GM12878 (cell line): ENCODE data around the gene TSEN34. TPM values are rescaled to one million over a fixed set of nuclear protein-coding genes. Genes with fewer than 3 reads are reported as not detected.

Experiments used
- ATAC-seq: fragments of 200-7000 bp; cut with Tn5 transposase; 3 replicates; pipeline ENCODE4 v1.9.1; 2020; ENCODE audit warnings: mild to moderate bottlenecking, moderate library complexity
- BruUV-seq: library from RNA; stranded (reverse); fragments of 400-500 nt; replicated peaks from 2 replicates; lab custom pipeline; 2021; lab: Mats Ljungman, UMichigan
- CTCF ChIA-PET: fragments of 300-600 bp; sonication (Branson Sonifier 250); formaldehyde crosslinking; extraction: SDS; loops from one replicate; lab custom pipeline; 2021; ENCODE audit warnings: inconsistent platforms; lab: Yijun Ruan, JAX
- POLR2A ChIA-PET: fragments of 350-600 bp; formaldehyde crosslinking; extraction: SDS; loops from one replicate; lab custom pipeline; 2021; ENCODE audit warnings: inconsistent platforms; lab: Charles Lee
- RAD21 ChIA-PET: fragments of 300-600 bp; sonication (Branson Sonifier 250); formaldehyde crosslinking; loops from one replicate; lab custom pipeline; 2023; ENCODE audit warnings: antibody characterized with exemption; ENCODE audit not compliant: unreplicated experiment; lab: Charles Lee
- SMC1A ChIA-PET: fragments of 300-600 bp; sonication (Branson Sonifier 250); formaldehyde crosslinking; loops from one replicate; lab custom pipeline; 2023; ENCODE audit not compliant: unreplicated experiment, uncharacterized antibody; lab: Charles Lee
- DNase-seq: peaks from one replicate; pipeline ENCODE4 v3.0.0-alpha.2; 2011; ENCODE audit warnings: low read depth, low spot score
- FAIRE-seq: peaks from 3 replicates; lab custom pipeline; 2011; peaks lifted over from hg19 to GRCh38; lab: Jason Lieb, UNC
- H2AFZ ChIP-seq: 2 replicates; pipeline ENCODE4 v1.6.0; 2011; ENCODE audit warnings: low read depth, low read length, control low read depth; ENCODE audit not compliant: control insufficient read depth
- H3K27ac ChIP-seq: 2 replicates; pipeline ENCODE4 v1.5.1; 2011; ENCODE audit warnings: control low read depth; ENCODE audit not compliant: control insufficient read depth, insufficient read depth
- H3K27me3 ChIP-seq, 2 experiments: replicated peaks in 1 of 2; 2 replicates each; pipeline versions ENCODE4 v1.6.0 to v1.6.1; 2011; ENCODE audit warnings: low read length in 1 of 2; ENCODE audit not compliant: control insufficient read depth in 2 of 2, insufficient read depth in 2 of 2
- H3K36me3 ChIP-seq, 2 experiments: 2 replicates each; pipeline ENCODE4 v1.5.1; 2011; ENCODE audit warnings: low read length in 1 of 2; ENCODE audit not compliant: control insufficient read depth in 2 of 2, insufficient read depth in 2 of 2
- H3K4me1 ChIP-seq: 2 replicates; pipeline ENCODE4 v1.6.1; 2011; ENCODE audit warnings: mild to moderate bottlenecking, low read length, moderate library complexity, mixed read lengths; ENCODE audit not compliant: control insufficient read depth, insufficient read depth
- H3K4me2 ChIP-seq: 2 replicates; pipeline ENCODE4 v1.6.0; 2011; ENCODE audit warnings: control low read depth; ENCODE audit not compliant: control insufficient read depth, insufficient read depth
- H3K4me3 ChIP-seq: fragments of 200-600 bp; sonication (generic); 2 replicates; pipeline ENCODE4 v1.5.1; 2016
- H3K79me2 ChIP-seq: 2 replicates; pipeline ENCODE4 v1.6.0; 2011; ENCODE audit warnings: low read length; ENCODE audit not compliant: control insufficient read depth, insufficient read depth
- H3K9ac ChIP-seq: 2 replicates; pipeline ENCODE4 v1.8.0; 2011; ENCODE audit warnings: low read length, control low read depth, mixed read lengths; ENCODE audit not compliant: control insufficient read depth, insufficient read depth
- H3K9me3 ChIP-seq: replicated peaks from 3 replicates; pipeline ENCODE4 v1.5.1; 2011; ENCODE audit warnings: mild to moderate bottlenecking, low read length; ENCODE audit not compliant: control insufficient read depth, insufficient read depth
- H4K20me1 ChIP-seq: 2 replicates; pipeline ENCODE4 v1.6.0; 2011; ENCODE audit not compliant: control insufficient read depth, insufficient read depth
- ESRRA ChIP-seq: IDR thresholded peaks from 2 replicates; pipeline ENCODE4 v1.6.1; 2012; ENCODE audit warnings: mild to moderate bottlenecking, low read length, improper control_type of control experiment
- POLR2A ChIP-seq: IDR thresholded peaks from 2 replicates; pipeline ENCODE4 v1.6.1; 2011; ENCODE audit warnings: low read depth, mild to moderate bottlenecking, low read length
- POLR2AphosphoS5 ChIP-seq: IDR thresholded peaks from 2 replicates; pipeline ENCODE4 v1.6.1; 2011; ENCODE audit warnings: mild to moderate bottlenecking, low read length, inconsistent platforms
- RB1 ChIP-seq: fragments of 450-650 bp; formaldehyde crosslinking; IDR thresholded peaks from 2 replicates; pipeline ENCODE4 v1.6.1; 2017; ENCODE audit warnings: mild to moderate bottlenecking, borderline replicate concordance
- WGBS: methylation state at CpG from one replicate; pipeline ENCODE4 v1.1.6; 2016; ENCODE audit warnings: low lambda C conversion rate; ENCODE audit not compliant: insufficient replicate concordance, insufficient coverage; ENCODE audit errors: missing lambda C conversion rate; 5-methylcytosine and 5-hydroxymethylcytosine counted together
- in situ Hi-C: fragments of 300-500 bp; cut with MboI; formaldehyde crosslinking; loops from 9 replicates; pipeline ENCODE4 v1.14.3; 2018; ENCODE audit warnings: mixed read lengths
- intact Hi-C: fragments of 100-400 bp; cut with micrococcal nuclease; formaldehyde crosslinking; loops from one replicate; pipeline ENCODE4 v1.14.2; 2022; ENCODE audit not compliant: unreplicated experiment
- polyA plus RNA-seq, 11 experiments: library from polyadenylated mRNA; depleted of rRNA in 4 of 11; unstranded in 6 of 11; stranded (reverse) in 5 of 11; fragments of >200 nt; fragmentation: Nextera tagmentation in 4 of 11; fragmentation: Illumina TruSeq in 1 of 11; extraction: Ambion mirVana in 4 of 11; extraction: Trizol in 1 of 11; gene quantifications; 1 replicate in 1 of 11; 2 replicates in 10 of 11; pipeline versions ENCODE4 v1.2.1 to v1.2.3, GENCODE V29; 2011 to 2016; ENCODE audit warnings: inconsistent platforms in 2 of 11, missing spikeins in 2 of 11, low read depth in 1 of 11
- total RNA-seq, 4 experiments: library from RNA; depleted of rRNA in 3 of 4; stranded (reverse); fragments of >200 nt in 3 of 4; fragmentation: Illumina TruSeq in 1 of 4; extraction: Trizol in 1 of 4; gene quantifications; 2 replicates each; pipeline versions ENCODE4 v1.2.1 to v1.2.3, GENCODE V29; 2013 to 2021
- TF ChIP-seq, protein P1 (sequence below): fragments of 150-350 bp; IDR thresholded peaks from 2 replicates; pipeline ENCODE4 v1.6.1; 2016; ENCODE audit warnings: low read depth, low read length

TSEN34 gene
- total and polyA plus RNA-seq, 10 of the 15 experiments (the other 5 are each of a cell fraction or from before 2014, with no cell fraction given) = 1.0 to 35.9 (median 16.8) TPM

DNA sequence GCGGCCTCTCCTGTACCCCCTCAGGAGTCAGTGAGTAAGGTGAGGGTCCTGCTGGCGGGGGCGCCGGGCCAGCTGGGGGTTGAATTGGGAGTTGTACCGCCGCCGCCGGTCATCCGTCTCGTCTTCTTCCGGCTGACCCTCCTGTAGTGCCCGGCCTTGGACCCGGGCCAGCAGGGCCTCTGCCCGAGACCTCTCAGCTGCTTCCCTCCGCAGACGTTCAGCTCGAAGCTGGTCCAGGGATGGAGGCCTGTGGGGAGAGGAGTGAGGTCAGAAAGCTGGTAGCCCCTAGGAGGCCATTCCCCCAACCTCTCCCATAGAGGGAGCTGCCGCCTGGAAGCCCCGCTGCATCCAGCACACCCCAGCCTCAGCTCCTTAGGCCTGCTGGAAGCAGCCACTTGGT is 35.4 kb upstream of the TSEN34 start:
- Histone ChIP-seq H3K9ac (no peak overlapping the region), H3K79me2 (peaks cover 8% of the 10 kb centered on the region), H3K27ac (no peak overlapping the region), H3K4me2 (no peak overlapping the region), H3K27me3 (no peaks in the 10 kb centered on the region), H3K4me1 (peaks cover under 1% of the 10 kb centered on the region; the same call in 1 of the 2 replicates), H2AFZ (no peak overlapping the region), H3K9me3 (no peaks in the 10 kb centered on the region), H3K4me3 (no peak overlapping the region), H3K36me3 (peaks cover 22 to 25% of the 10 kb centered on the region in 2 experiments; a peak in 3 of 4 replicates), H4K20me1 (no peaks in the 10 kb centered on the region)
- ATAC-seq (no peak), FAIRE-seq (no peak), DNase-seq (no peak)
- POLR2A ChIA-PET = interaction anchor here (0.7 kb wide), 1 partner anchor 19 kb away, joined by 3 read pairs; the partner anchor contains the start of gene CNOT3
- RAD21 ChIA-PET = no interaction called here
- TF ChIP-seq POLR2AphosphoS5 (0 out of 2 replicates have a peak, but pooled peaks have one; percentile 17), ESRRA (no peak), POLR2A (peak; percentile 55; the same call in 1 of the 2 replicates), RB1 (no peak)
- TF ChIP-seq, protein P1, sequence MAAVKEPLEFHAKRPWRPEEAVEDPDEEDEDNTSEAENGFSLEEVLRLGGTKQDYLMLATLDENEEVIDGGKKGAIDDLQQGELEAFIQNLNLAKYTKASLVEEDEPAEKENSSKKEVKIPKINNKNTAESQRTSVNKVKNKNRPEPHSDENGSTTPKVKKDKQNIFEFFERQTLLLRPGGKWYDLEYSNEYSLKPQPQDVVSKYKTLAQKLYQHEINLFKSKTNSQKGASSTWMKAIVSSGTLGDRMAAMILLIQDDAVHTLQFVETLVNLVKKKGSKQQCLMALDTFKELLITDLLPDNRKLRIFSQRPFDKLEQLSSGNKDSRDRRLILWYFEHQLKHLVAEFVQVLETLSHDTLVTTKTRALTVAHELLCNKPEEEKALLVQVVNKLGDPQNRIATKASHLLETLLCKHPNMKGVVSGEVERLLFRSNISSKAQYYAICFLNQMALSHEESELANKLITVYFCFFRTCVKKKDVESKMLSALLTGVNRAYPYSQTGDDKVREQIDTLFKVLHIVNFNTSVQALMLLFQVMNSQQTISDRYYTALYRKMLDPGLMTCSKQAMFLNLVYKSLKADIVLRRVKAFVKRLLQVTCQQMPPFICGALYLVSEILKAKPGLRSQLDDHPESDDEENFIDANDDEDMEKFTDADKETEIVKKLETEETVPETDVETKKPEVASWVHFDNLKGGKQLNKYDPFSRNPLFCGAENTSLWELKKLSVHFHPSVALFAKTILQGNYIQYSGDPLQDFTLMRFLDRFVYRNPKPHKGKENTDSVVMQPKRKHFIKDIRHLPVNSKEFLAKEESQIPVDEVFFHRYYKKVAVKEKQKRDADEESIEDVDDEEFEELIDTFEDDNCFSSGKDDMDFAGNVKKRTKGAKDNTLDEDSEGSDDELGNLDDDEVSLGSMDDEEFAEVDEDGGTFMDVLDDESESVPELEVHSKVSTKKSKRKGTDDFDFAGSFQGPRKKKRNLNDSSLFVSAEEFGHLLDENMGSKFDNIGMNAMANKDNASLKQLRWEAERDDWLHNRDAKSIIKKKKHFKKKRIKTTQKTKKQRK = no peak
- BruUV-seq = no TSS peak
- in situ Hi-C loops (no loop called here), intact Hi-C loops (no loop called here)
- SMC1A ChIA-PET = interaction anchor here (1.0 kb wide), 1 partner anchor 19 kb away, joined by 3 read pairs; no protein-coding TSS in a partner anchor
- CTCF ChIA-PET = no interaction called here
- WGBS = 94% methylated on average over 15 of the region's 19 CpGs
